Neutrophil (primary cell): Measurements from ENCODE around the gene COG7.

Experiments used
- H3K27ac ChIP-seq: fragments of 200-600 bp; sonication (generic); 2 replicates; pipeline ENCODE4 v1.5.1; 2016; ENCODE audit warnings: mild to moderate bottlenecking, moderate library complexity
- H3K27me3 ChIP-seq: fragments of 200-600 bp; sonication (generic); 2 replicates; pipeline ENCODE4 v1.6.0; 2016; ENCODE audit warnings: mild to moderate bottlenecking
- H3K36me3 ChIP-seq: fragments of 200-600 bp; sonication (generic); 2 replicates; pipeline ENCODE4 v1.5.1; 2017
- H3K4me1 ChIP-seq, 2 experiments: fragments of 200-600 bp in 1 of 2; sonication (generic) in 1 of 2; 1 replicate in 1 of 2; 2 replicates in 1 of 2; pipeline versions ENCODE4 v1.5.1 to v1.6.1; 2013 to 2016; ENCODE audit warnings: low read depth in 1 of 2, low read length in 1 of 2, mild to moderate bottlenecking in 1 of 2, moderate library complexity in 1 of 2; ENCODE audit not compliant: control insufficient read depth in 1 of 2, insufficient read depth in 1 of 2
- H3K4me3 ChIP-seq, 2 experiments: fragments of 200-600 bp in 1 of 2; sonication (generic) in 1 of 2; 1 replicate in 1 of 2; 2 replicates in 1 of 2; pipeline ENCODE4 v1.5.1; 2013 to 2016; ENCODE audit warnings: low read depth in 1 of 2, low read length in 1 of 2, mild to moderate bottlenecking in 1 of 2, moderate library complexity in 1 of 2
- H3K9me3 ChIP-seq: fragments of 200-600 bp; sonication (generic); 2 replicates; pipeline ENCODE4 v1.5.1; 2016
- TF ChIP-seq, protein P1 (sequence below): fragments of 200-600 bp; sonication (generic); IDR thresholded peaks from 2 replicates; pipeline ENCODE4 v1.5.1; 2016; ENCODE audit warnings: antibody characterized with exemption

The COG7 gene

DNA sequence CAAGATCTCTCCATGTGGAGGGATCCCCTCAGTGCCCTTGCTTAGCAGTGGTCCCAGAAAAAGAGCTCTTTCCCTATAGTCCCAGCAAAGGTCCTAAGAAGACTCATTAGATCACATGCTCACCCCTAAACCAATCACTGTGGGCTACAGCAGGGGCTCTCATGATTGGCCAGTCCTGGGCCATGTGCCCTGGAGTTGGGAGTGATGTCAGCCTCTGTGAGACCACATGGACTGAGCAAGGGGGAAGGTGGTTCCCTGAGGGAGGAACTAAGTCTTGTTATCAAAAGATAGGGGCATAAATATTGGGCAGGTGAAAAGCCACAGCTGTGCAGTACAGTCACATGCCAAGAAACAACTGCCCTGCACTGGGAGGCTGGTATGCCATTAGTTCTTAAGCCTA is 99.5 kb downstream of the COG7 start:
- Histone ChIP-seq H3K4me3 (no peak overlapping the region), H3K36me3 (no peaks in the 10 kb centered on the region), H3K4me1 (no peaks in the 10 kb centered on the region), H3K9me3 (no peaks in the 10 kb centered on the region), H3K27me3 (peaks cover 4% of the 10 kb centered on the region), H3K27ac (no peak overlapping the region)
- TF ChIP-seq, protein P1, sequence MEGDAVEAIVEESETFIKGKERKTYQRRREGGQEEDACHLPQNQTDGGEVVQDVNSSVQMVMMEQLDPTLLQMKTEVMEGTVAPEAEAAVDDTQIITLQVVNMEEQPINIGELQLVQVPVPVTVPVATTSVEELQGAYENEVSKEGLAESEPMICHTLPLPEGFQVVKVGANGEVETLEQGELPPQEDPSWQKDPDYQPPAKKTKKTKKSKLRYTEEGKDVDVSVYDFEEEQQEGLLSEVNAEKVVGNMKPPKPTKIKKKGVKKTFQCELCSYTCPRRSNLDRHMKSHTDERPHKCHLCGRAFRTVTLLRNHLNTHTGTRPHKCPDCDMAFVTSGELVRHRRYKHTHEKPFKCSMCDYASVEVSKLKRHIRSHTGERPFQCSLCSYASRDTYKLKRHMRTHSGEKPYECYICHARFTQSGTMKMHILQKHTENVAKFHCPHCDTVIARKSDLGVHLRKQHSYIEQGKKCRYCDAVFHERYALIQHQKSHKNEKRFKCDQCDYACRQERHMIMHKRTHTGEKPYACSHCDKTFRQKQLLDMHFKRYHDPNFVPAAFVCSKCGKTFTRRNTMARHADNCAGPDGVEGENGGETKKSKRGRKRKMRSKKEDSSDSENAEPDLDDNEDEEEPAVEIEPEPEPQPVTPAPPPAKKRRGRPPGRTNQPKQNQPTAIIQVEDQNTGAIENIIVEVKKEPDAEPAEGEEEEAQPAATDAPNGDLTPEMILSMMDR: no peak

DNA sequence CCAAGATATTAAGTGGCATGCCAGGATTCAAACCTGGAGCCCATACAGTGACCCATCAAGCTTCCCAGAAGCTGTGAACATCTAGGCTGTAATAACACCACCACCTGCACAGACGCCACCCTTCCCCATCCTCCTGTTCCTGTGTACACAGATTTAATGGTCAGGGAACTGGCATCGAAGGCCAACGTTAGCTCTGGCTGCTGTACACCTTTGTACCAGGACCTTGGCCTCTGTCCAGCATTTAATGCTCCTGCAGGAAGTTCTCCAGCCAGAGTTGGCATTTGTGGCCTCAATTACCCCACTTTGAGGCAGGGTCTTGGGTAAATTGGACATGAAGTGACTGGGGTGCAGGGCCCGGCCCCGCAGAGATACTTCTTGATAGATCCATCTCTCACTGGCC is 101.6 kb downstream of the COG7 start:
- TF ChIP-seq, protein P1: no peak
- Histone ChIP-seq H3K27me3 (peaks cover 6% of the 10 kb centered on the region), H3K36me3 (no peaks in the 10 kb centered on the region), H3K27ac (no peak overlapping the region), H3K4me1 (no peaks in the 10 kb centered on the region), H3K4me3 (no peak overlapping the region), H3K9me3 (no peaks in the 10 kb centered on the region)

DNA sequence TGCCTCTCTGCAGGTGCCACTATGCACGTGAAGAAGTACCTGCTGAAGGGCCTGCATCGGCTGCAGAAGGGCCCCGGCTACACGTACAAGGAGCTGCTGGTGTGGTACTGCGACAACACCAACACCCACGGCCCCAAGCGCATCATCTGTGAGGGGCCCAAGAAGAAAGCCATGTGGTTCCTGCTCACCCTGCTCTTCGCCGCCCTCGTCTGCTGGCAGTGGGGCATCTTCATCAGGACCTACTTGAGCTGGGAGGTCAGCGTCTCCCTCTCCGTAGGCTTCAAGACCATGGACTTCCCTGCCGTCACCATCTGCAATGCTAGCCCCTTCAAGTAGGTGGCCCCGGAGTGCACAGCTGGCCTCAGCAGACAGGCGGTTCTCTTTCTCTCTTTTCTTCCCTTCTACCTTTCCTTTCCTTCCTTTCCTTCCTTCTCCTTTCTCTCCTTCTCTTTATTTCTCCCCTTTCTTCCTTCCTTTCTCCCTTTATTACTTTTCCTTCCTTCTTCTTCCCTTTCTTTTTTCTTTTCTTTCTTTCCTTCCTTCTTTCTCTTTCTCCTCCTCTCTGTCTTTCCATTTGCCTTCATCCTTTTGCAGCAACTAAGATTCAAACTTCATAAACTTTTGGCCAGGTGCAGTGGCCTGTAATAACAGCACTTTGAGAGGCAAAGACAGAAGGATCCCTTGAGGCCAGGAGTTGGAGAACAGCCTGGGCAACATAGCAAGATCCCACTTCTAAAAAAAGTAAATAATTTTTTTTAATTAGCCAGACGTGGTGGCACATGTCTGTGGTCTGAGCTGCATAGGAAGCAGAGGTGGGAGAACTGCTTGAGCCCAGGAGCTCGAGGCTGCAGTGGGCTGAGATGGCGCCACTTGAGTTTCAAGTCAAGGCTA is 104.2 kb downstream of the COG7 start:
- Histone ChIP-seq H3K9me3 (no peaks in the 10 kb centered on the region), H3K4me3 (no peak overlapping the region), H3K27me3 (peaks cover 6% of the 10 kb centered on the region), H3K4me1 (no peaks in the 10 kb centered on the region), H3K27ac (no peak overlapping the region), H3K36me3 (no peaks in the 10 kb centered on the region)
- TF ChIP-seq, protein P1: no peak

DNA sequence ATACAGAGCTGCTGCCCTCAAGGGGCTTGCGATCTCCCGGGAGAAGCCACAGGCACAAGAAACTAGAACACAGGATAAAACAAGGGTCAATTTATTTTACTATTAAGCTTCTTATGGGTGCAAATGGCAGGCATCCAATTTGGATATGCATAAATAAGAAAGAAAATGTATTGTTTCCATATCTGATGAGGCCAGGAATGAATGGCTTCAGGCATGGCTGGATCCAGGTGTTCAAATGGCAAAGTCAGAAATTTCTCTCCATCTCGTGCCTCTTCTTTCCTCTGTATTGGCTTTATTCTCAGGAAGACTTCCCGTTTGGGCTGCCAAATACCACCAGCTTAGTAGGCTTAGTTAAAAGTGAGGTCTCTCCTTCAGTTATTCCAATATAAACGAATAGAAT is 107.8 kb downstream of the COG7 start:
- no peaks in the 10 kb centered on the region for H3K4me1 ChIP-seq
- H3K36me3 ChIP-seq: no peaks in the 10 kb centered on the region
- TF ChIP-seq, protein P1: no peak
- H3K27ac ChIP-seq: no peak overlapping the region
- no peaks in the 10 kb centered on the region for H3K9me3 ChIP-seq
- no peak overlapping the region for H3K4me3 ChIP-seq
- H3K27me3 ChIP-seq: peaks cover 6% of the 10 kb centered on the region

DNA sequence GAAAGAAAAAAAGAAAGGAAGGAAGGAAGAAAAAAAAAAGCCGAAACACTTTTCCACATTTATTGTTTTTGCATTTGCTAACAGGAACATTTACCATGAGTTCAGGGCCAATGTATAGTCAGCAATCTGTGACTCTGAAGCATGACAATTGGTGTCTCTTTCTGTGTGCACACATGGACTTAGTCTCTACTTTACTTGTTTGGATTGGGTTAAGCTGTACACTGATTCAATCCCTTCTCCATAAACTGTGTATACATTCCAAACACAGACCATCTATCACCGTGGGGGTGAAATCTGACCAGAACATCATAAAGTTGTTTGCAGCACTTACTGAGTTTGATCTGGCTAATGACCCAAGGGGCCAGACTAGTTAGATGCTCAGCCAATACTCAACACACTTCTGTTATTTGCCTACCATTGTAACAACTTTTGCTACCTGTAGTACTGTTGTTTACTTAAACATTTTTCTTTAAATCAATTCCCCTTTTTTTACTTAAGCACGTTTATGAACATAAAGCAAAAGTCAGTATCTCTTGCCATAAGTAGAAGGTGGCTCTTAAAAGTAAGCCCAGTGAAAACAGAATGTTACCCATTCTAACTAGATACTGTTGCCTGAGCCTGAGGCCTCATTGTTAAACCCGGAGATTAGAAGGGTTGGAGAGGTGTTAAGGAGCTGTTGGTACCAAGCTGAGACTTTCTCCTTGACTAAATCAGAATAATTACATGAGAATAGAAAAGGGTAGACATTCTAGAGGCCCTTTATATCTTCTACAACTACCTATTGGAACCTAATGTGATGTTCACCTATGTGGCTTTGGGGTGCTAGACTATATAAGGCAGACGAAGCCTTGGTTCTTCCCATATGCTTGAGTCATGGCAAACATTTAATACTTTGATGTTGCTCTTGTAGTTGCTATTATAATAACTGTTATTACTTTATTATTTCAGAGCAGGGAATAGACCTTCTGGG is 109.1 kb downstream of the COG7 start:
- H3K36me3 ChIP-seq: no peaks in the 10 kb centered on the region
- H3K4me1 ChIP-seq: no peaks in the 10 kb centered on the region
- H3K9me3 ChIP-seq: no peaks in the 10 kb centered on the region
- TF ChIP-seq, protein P1: no peak
- no peak overlapping the region for H3K27ac ChIP-seq
- H3K27me3 ChIP-seq: peaks cover 6% of the 10 kb centered on the region
- H3K4me3 ChIP-seq: no peak overlapping the region
